GM19099 (cell line): ENCODE measurements around the gene TSSC4.

Experiments used
- POLR2A ChIP-seq: IDR thresholded peaks from 3 replicates; pipeline ENCODE4 v1.6.1; 2011; ENCODE audit warnings: low read depth; ENCODE audit not compliant: insufficient read length; ENCODE audit errors: extremely low read depth

Gene TSSC4

DNA sequence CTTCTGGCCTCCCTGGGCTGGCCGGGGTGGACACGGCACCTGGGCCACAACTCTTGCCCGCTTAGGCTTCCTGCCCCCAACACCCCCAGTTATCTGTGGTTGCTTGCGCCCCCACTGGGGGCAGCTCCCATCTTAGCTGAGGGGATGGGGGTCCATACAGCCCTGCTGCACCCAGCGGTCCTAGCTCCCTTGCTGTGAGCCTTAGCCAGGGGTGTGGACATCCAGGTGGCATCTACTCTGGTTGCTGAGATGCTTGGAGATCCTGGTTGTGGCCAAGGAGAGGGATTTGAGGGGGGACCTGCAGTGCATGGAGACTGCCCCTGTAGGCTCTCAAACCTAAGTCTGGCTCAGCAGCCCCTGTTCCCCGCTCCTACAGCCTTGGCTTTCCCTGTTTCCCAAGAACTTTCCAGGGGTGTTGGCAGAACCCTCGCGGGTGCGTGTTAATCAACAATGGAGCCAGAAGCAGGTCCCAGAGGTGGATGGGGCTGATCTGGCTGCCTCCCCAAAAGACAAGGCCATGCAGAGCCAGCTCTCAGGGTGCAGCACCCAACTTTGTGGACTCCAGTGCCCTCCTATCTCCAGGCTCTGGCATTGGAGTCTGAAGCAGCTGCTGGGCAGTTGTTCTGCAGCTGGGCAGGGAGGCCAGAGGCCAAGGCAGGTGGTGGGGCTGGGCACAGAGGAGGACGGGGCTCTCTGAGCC, 47.6 kb downstream of the TSSC4 start:
- TF ChIP-seq POLR2A: no peak

DNA sequence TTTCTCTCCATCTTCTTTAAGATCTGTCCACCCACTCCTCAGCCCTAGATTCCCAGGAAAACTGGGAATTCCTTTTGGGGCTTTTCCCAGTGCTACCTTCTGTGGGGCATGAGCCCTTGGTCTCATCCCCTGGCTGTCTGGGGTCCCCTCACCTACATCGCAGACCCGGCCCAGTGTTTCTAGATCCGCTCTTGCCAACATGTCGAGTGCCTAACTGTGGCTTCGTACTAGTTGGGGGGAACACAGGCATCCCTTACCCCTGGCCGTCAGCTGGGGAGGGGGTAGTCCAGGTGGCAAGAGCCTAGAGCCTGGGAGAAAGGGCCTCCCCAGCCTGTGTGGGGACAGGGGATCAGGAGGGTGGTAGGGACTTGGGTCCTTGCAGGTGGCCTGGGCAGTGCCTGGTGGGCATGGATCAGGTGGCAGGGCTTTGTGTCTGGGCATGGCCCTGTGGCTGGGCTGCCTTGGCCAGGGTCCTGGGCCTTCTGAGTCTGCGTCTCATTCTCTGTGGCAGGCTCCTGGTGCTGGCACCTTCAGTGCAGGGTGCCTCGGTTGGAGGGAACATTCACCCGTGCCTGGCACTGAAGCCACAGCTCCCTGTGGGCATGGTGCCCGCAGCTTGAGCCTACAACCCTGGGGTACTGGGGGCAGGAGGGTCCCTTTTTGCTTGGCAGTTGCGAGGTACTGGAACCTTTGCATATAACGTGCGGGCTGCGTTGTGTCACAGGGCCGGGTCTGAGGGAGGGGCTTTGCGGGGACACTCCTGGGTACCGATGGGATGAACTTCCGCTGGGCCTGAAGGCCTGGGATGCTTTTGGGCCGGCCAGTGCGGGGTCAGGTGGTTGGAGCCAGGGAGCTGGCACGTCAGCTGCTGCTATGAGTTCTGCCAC, 48.4 kb downstream of the TSSC4 start:
- TF ChIP-seq POLR2A: no peak

DNA sequence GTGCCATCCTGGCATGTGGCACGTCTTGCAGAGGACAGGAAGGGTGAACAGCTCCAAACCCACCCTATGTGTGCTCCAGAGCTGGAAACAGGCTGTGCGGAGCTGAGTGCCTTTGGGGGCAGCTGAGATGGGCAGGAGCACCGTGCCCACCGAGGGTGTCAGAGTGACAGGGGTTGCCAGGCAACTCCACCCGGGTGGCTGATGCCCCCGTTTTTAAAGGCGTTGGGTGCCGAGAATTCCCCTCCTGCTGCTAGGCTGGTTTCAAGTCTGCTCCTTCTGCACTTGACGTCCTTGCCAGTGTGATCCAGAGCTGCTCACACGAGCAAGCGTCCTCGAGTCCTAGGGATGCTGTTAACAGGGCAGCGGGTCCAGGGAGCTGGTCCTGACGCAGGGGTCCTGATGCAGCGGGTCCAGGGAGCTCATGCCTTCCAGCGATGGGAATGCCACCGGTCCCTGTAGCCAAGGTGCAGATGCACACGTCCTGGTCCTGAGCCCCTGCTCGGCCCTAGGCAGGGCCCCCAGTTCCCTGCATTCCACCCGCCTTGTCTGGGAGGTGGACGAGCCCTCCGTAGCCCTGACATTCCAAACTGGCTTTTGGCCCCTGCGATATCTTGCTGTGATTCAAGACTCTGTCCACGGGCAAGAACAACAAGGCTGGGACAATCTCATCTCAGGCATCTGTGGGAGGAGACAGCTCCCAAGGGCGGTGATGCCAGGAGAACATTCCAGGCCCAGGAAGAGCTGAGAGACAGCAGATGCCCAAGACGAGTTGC, 49.2 kb downstream of the TSSC4 start:
- no peak for TF ChIP-seq POLR2A

GRCh38 chr11:2450321-2451041, 49.9 kb downstream of the TSSC4 start:
- TF ChIP-seq POLR2A: no peak

DNA sequence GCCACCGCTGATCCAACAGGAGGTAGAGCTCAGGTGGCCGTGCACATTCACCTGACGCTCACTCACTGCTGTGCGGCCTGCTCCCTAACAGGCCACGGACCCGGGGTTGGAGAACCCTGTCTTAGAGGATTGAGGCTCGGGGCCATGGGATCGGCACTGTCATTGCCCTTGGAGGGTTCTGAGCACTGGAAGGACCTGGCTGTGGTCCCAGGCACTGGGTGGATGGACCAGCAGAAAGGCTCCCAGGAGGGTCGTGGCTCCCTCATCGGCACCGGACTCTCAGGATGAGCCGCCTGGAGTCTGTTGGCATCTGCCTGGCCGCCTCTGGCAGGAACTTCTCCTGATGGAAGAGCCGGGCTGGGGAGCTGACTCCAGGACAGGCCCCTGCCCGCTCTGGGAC, 50.8 kb downstream of the TSSC4 start:
- no peak for TF ChIP-seq POLR2A

DNA sequence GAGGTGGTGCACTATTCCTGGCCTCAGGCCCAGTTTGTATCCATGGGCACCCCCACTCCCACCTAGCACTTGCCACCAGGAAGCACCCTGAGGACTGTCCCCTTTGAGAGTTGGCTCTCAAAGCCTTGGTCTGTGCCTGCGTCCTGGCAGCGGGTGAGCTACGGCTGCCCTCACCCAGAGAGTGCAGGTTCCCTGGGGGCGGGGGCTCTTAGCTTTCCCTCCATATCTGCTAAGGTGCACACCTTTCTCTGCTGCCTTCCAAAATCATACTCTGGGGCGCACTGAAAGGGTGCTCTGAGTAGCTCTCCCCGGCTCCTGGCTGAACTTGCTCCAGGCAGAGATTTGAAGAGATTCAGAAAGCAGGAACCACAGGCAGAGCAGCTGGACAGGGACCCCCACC, 51.4 kb downstream of the TSSC4 start:
- no peak for TF ChIP-seq POLR2A

DNA sequence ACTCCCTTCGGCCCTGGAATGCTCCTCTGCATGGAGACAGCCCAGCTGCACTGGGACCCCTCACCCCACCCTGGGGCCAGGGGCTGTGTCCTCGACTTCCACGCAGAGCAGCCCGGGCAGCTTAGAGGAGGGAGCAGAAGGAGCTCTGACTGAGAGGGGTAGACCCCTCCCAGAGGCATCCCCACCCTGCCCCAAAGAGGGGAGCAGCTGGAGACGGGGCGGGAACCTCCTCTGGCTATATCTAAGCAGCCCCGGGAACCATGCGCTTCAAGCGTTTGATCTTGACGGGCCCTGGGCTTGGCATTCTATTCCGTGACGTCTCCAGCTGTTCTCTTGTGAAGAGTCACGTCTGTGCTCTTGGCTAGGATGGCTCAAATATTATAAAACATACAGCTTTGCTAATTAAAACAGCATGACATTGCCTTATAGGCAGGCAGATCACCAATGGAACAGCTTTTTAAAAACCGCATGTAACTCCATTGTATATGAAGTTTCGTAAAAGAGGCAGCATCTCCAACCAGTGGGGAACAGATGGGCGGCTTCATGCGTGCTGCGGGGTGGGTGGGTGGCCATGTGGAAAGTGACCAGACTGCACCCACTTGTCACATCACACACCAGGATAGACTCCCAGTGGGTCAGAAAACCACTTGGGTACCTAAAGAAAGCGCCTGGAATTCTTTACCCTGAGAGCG, 51.9 kb downstream of the TSSC4 start:
- no peak for TF ChIP-seq POLR2A

GRCh38 chr11:2453436-2453835, 52.9 kb downstream of the TSSC4 start:
- no peak for TF ChIP-seq POLR2A
